ENCODE data around the gene ABCA3. TPM values are rescaled to one million over a fixed set of nuclear protein-coding genes. Genes with fewer than 3 reads are reported as not detected.

ABCA3 gene
- total and polyA plus RNA-seq, 3 experiments from 2014 or later: 4.1 to 7.9 (median 7.0) TPM

DNA sequence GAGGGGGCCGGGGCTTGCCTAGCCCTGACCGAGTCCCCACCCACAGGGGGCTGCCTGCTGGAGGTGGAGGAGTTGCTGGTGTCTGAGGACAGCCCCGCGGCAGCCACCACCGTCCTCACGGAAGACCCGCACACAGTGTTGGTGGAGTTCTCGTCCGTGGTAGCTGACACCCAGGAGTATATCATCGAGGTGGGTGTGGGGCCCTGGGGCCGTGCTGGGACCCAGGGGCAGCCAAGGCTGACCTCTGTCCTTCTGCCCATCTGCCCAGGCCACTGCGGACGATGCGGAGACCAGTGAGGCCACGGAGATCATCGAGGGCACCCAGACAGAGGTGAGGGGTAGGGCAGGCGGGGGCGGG lies 105.7 kb downstream of the ABCA3 start:
- no peaks in the 10 kb centered on the region for H3K4me1 ChIP-seq (ENCODE audit: insufficient read depth, low read length)
- Mint-ChIP-seq H3K27ac (no peak overlapping the region), H3K4me3 (no peak overlapping the region), H3K27me3 (no peaks in the 10 kb centered on the region), H3K4me1 (peaks cover 0 to 3% (median 0%) of the 10 kb centered on the region in 3 donors), H3K9me3 (no peaks in the 10 kb centered on the region), H3K36me3 (peaks cover 0 to 47% (median 0%) of the 10 kb centered on the region in 3 donors)
- H3K36me3 ChIP-seq (ENCODE audit: insufficient read depth, low read length): peaks cover 2% of the 10 kb centered on the region
- no peaks in the 10 kb centered on the region for H3K27me3 ChIP-seq (ENCODE audit: insufficient read depth, low read length, poor library complexity, severe bottlenecking)
- POLR2A ChIA-PET: no interaction called here
- H3K4me3 ChIP-seq (ENCODE audit: low read length): no peak overlapping the region
- no peak overlapping the region for H3K27ac ChIP-seq (ENCODE audit: low read depth, low read length)
- DNase-seq: no peak
- no peaks in the 10 kb centered on the region for H3K9me3 ChIP-seq (ENCODE audit: low read length)
- CTCF ChIA-PET: no interaction called here

DNA sequence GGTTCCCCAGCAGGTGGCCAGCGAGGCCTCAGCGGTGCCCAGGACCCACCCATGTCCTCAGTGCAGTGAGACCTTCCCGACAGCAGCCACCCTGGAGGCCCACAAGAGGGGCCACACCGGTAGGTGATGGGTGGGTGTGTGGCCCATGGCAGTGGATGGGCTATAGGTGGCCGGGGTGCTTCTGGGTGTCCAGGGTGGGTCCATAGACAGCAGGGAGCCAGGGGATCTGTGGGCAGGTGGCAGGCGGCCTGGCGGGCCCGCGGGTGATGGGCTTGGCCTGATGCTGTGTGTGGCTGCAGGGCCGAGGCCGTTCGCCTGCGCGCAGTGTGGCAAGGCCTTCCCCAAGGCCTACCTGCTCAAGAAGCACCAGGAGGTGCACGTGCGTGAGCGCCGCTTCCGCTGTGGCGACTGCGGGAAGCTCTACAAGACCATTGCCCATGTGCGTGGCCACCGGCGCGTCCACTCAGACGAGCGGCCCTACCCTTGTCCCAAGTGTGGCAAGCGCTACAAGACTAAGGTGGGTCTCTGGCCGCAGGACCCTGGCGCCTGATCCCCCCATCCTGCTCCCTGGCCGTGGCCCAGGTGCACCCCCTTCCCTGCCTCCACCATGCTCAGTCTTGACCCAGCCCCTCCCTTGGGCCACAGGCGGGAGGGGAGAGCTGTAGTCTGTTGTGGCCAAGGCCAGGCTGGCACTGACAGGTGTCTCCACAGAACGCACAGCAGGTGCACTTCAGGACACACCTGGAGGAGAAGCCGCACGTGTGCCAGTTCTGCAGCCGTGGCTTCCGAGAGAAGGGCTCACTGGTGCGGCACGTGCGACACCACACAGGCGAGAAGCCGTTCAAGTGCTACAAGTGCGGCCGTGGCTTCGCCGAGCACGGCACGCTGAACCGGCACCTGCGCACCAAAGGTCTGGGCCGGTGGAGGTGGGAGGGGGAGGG lies 106.4 kb downstream of the ABCA3 start:
- peaks cover 0 to 53% (median 0%) of the 10 kb centered on the region in 3 donors for H3K36me3 Mint-ChIP-seq
- Histone ChIP-seq H3K4me1 (ENCODE audit: insufficient read depth, low read length) (no peaks in the 10 kb centered on the region), H3K27ac (ENCODE audit: low read depth, low read length) (no peak overlapping the region), H3K4me3 (ENCODE audit: low read length) (no peak overlapping the region), H3K9me3 (ENCODE audit: low read length) (no peaks in the 10 kb centered on the region), H3K27me3 (ENCODE audit: insufficient read depth, low read length, poor library complexity, severe bottlenecking) (no peaks in the 10 kb centered on the region), H3K36me3 (ENCODE audit: insufficient read depth, low read length) (peaks cover 9% of the 10 kb centered on the region)
- H3K4me3 Mint-ChIP-seq: no peak overlapping the region
- no peak overlapping the region for H3K27ac Mint-ChIP-seq
- no peaks in the 10 kb centered on the region for H3K9me3 Mint-ChIP-seq
- H3K4me1 Mint-ChIP-seq: peaks cover 0 to 3% (median 0%) of the 10 kb centered on the region in 3 donors
- CTCF ChIA-PET: no interaction called here
- POLR2A ChIA-PET: no interaction called here
- peak in 1 of 5 donors; percentile 47 for DNase-seq
- H3K27me3 Mint-ChIP-seq: no peaks in the 10 kb centered on the region

DNA sequence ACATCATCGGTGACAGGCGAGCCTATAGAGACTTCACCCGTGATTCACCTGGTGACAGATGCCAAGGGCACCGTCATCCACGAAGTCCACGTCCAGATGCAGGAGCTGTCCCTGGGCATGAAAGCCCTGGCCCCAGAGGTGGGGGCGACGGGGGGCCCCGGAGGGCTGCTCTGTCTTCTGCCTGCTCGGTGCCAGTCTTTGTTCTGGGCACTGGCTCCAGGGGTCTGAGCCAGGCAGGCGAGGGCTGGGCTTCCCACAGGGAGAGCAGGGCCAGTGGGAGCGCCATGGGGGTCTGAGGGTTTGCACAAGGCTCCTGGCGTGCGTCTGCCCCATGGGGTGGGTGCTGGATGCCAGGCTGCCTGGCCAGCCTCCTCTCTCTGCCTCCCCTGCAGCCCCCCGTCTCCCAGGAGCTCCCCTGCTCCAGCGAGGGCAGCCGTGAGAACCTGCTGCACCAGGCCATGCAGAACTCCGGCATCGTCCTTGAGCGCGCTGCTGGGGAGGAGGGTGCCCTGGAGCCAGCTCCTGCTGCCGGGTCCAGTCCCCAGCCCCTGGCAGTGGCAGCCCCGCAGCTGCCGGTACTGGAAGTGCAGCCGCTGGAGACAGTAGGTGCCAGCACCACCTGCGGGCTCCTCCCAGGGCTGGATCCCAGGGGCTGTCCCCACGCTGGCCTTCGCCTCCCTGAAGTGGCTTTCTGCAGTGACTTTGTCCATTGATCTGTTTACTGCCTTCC lies 107.3 kb downstream of the ABCA3 start:
- H3K4me3 Mint-ChIP-seq: no peak overlapping the region
- peaks cover 0 to 3% (median 0%) of the 10 kb centered on the region in 3 donors for H3K4me1 Mint-ChIP-seq
- ChIA-PET CTCF (no interaction called here), POLR2A (no interaction called here)
- Histone ChIP-seq H3K27me3 (ENCODE audit: insufficient read depth, low read length, poor library complexity, severe bottlenecking) (no peaks in the 10 kb centered on the region), H3K9me3 (ENCODE audit: low read length) (no peaks in the 10 kb centered on the region), H3K36me3 (ENCODE audit: insufficient read depth, low read length) (peaks cover 10% of the 10 kb centered on the region), H3K4me1 (ENCODE audit: insufficient read depth, low read length) (no peaks in the 10 kb centered on the region), H3K4me3 (ENCODE audit: low read length) (no peak overlapping the region), H3K27ac (ENCODE audit: low read depth, low read length) (no peak overlapping the region)
- peaks cover 0 to 59% (median 0%) of the 10 kb centered on the region in 3 donors for H3K36me3 Mint-ChIP-seq
- H3K9me3 Mint-ChIP-seq: no peaks in the 10 kb centered on the region
- H3K27ac Mint-ChIP-seq: no peak overlapping the region
- H3K27me3 Mint-ChIP-seq: no peaks in the 10 kb centered on the region
- no peak for DNase-seq

DNA sequence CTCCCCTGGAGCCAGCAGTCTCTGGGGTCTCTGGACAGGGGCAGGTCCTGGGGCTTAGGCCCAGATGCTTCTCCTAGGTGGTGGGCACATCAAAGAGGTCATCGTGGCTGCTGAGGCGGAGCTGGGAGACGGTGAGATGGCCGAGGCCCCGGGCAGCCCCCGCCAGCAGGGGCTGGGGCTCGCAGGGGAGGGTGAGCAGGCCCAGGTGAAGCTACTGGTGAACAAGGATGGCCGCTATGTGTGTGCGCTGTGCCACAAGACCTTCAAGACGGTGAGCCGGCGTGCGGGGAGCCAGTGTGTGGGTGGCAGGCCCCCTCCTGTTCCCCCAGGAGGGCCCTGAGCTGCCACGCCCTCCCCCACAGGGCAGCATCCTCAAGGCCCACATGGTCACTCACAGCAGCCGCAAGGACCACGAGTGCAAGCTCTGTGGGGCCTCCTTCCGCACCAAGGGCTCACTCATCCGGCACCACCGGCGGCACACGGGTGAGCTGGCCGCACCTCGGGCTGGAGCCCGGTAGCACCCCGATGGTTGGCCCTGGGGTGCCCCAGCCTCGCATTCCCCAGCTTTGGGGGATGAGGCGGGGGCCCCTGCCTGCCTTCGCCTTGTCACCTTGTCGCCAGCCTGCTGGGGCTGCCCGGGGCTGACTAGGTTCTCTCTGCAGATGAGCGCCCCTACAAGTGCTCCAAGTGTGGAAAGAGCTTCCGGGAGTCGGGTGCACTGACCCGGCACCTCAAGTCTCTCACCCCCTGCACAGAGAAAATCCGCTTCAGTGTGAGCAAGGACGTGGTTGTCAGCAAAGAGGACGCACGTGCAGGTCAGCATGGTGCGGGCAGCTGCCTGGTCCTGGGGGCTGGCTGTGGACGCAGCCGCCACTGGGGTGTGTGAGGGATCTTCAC lies 108.2 kb downstream of the ABCA3 start:
- no peak for DNase-seq
- H3K4me1 ChIP-seq (ENCODE audit: insufficient read depth, low read length): no peaks in the 10 kb centered on the region
- no peaks in the 10 kb centered on the region for H3K27me3 Mint-ChIP-seq
- H3K9me3 ChIP-seq (ENCODE audit: low read length): no peaks in the 10 kb centered on the region
- no peaks in the 10 kb centered on the region for H3K27me3 ChIP-seq (ENCODE audit: insufficient read depth, low read length, poor library complexity, severe bottlenecking)
- POLR2A ChIA-PET: no interaction called here
- H3K36me3 Mint-ChIP-seq: peaks cover 0 to 64% (median 0%) of the 10 kb centered on the region in 3 donors
- peaks cover 10% of the 10 kb centered on the region for H3K36me3 ChIP-seq (ENCODE audit: insufficient read depth, low read length)
- CTCF ChIA-PET: no interaction called here
- peaks cover 0 to 3% (median 0%) of the 10 kb centered on the region in 3 donors for H3K4me1 Mint-ChIP-seq
- H3K27ac ChIP-seq (ENCODE audit: low read depth, low read length): no peak overlapping the region
- H3K4me3 ChIP-seq (ENCODE audit: low read length): no peak overlapping the region
- no peak overlapping the region for H3K27ac Mint-ChIP-seq
- H3K4me3 Mint-ChIP-seq: no peak overlapping the region
- no peaks in the 10 kb centered on the region for H3K9me3 Mint-ChIP-seq

DNA sequence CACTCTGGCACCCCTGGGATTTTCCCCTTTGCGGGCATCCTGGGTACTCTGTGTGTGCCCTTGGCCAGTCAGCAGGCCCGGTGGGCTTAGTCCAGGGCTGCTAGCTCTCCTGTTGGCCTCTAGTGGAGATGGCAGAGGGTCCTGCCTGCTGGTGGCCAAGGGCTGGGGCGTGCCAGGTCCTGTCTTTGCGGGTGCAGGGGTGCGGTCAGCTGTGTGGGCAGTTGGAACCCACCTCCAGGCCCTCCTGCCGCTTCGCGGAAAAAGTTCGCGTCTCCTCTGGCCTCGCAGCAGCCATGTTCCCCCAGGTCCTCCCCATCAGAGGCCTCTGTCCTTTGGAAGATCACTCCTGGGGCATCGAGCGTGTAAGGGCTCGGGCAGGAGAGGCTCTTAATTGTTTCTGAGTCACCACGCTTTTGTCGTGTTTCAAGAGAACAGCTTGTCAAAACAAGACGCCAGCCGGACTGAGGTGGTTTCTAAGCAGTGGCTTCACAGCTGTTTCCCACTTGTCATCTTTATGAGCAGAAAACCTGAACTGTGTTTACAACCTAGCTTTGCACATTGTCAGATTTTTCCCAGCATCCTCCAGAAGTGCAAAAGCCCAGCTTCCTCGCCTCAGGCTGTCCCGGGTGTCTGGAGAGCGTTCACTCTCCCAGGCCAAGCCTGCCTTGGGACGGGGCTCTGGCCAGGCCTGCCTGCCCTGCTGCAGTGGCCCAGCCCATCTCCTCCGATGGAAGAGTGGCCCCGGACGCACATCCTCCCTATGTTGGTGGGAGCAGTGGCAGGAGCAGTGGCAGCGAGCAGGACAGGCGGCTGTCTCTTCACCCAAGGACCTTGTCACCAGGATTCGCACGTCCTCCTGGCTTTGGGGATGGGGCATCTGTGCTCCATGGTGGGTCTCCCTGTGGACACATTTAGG lies 109.3 kb downstream of the ABCA3 start:
- CTCF ChIA-PET: no interaction called here
- Histone ChIP-seq H3K9me3 (ENCODE audit: low read length) (no peaks in the 10 kb centered on the region), H3K27me3 (ENCODE audit: insufficient read depth, low read length, poor library complexity, severe bottlenecking) (no peaks in the 10 kb centered on the region), H3K36me3 (ENCODE audit: insufficient read depth, low read length) (peaks cover 10% of the 10 kb centered on the region), H3K4me1 (ENCODE audit: insufficient read depth, low read length) (no peaks in the 10 kb centered on the region), H3K4me3 (ENCODE audit: low read length) (no peak overlapping the region), H3K27ac (ENCODE audit: low read depth, low read length) (no peak overlapping the region)
- H3K27me3 Mint-ChIP-seq: no peaks in the 10 kb centered on the region
- peaks cover under 1 to 12% (median 2%) of the 10 kb centered on the region in 3 donors for H3K4me1 Mint-ChIP-seq
- H3K36me3 Mint-ChIP-seq: peaks cover 0 to 67% (median 0%) of the 10 kb centered on the region in 3 donors
- DNase-seq: peak in 1 of 5 donors; percentile 42
- no peaks in the 10 kb centered on the region for H3K9me3 Mint-ChIP-seq
- POLR2A ChIA-PET: no interaction called here
- H3K4me3 Mint-ChIP-seq: no peak overlapping the region
- no peak overlapping the region for H3K27ac Mint-ChIP-seq

DNA sequence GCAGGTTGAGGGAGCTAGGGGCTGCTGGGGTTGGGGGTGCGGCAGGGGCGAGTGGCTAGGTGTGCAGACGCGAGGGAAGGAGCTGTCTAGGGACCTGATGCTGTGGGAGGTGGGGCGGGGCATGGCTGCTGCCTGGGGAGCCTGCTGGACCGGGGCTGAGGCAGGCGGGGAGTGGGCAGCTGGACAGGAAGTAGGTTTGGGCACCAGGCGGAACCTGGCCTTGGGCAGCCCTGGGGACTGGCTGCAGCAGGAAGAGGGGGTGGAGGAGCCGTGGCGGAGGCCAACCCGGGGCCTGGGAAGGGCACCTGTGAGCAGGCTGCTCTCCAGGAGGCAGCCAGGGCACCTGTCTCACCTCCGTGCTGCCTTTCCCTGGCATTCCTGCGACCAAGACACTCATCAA lies 110.2 kb downstream of the ABCA3 start:
- no peaks in the 10 kb centered on the region for H3K27me3 ChIP-seq (ENCODE audit: insufficient read depth, low read length, poor library complexity, severe bottlenecking)
- no peaks in the 10 kb centered on the region for H3K4me1 ChIP-seq (ENCODE audit: insufficient read depth, low read length)
- no peak overlapping the region for H3K27ac Mint-ChIP-seq
- no peak overlapping the region for H3K4me3 ChIP-seq (ENCODE audit: low read length)
- H3K4me3 Mint-ChIP-seq: no peak overlapping the region
- H3K9me3 ChIP-seq (ENCODE audit: low read length): no peaks in the 10 kb centered on the region
- POLR2A ChIA-PET: no interaction called here
- peaks cover 4 to 15% (median 7%) of the 10 kb centered on the region in 3 donors for H3K4me1 Mint-ChIP-seq
- H3K27ac ChIP-seq (ENCODE audit: low read depth, low read length): no peak overlapping the region
- H3K27me3 Mint-ChIP-seq: no peaks in the 10 kb centered on the region
- CTCF ChIA-PET: no interaction called here
- H3K36me3 Mint-ChIP-seq: peaks cover 0 to 66% (median 0%) of the 10 kb centered on the region in 3 donors
- peak in 1 of 5 donors; percentile 42 for DNase-seq
- H3K9me3 Mint-ChIP-seq: no peaks in the 10 kb centered on the region
- H3K36me3 ChIP-seq (ENCODE audit: insufficient read depth, low read length): peaks cover 10% of the 10 kb centered on the region

DNA sequence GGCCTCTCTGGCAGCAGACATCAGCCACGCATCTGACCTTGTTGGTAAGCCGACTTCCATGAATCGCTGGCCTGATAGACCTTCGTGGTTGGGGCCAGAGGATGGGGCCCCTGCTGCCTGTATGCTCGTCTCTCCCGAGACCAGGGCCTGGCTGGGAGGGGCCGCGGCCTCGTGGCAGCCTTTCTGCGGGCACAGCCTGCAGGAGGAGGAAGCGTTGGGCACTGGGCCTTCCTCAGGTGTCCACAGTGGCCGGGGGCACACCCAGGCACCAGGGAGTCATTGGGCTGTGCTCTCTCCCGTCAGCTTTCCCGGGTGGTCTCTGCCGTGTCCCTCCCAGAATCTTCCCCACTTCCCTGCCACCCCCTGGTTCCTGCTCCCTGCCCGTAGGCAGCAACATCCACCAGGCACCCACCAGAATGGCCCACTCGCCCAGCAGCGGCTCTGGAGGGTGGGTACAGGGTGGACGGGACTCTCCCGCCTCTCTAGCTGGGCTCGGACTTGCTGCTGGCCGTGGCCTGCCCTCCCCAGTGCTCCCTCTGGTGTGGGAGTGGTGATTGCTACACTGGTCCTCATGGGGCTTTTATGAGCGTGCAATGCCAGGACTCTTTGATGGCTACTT lies 110.8 kb downstream of the ABCA3 start:
- POLR2A ChIA-PET: no interaction called here
- CTCF ChIA-PET: interaction anchor here (1.0 kb wide), 1 partner anchor 35 kb away, joined by 3 read pairs; no protein-coding TSS in a partner anchor
- peaks cover 5% of the 10 kb centered on the region for H3K4me1 ChIP-seq (ENCODE audit: insufficient read depth, low read length)
- peaks cover 0 to 59% (median 0%) of the 10 kb centered on the region in 3 donors for H3K36me3 Mint-ChIP-seq
- H3K4me3 Mint-ChIP-seq: no peak overlapping the region
- peak in 1 of 5 donors; percentile 41 for DNase-seq
- no peak overlapping the region for H3K4me3 ChIP-seq (ENCODE audit: low read length)
- H3K9me3 Mint-ChIP-seq: no peaks in the 10 kb centered on the region
- H3K27me3 Mint-ChIP-seq: no peaks in the 10 kb centered on the region
- H3K27ac Mint-ChIP-seq: no peak overlapping the region
- H3K4me1 Mint-ChIP-seq: peaks cover 4 to 19% (median 9%) of the 10 kb centered on the region in 3 donors
- no peaks in the 10 kb centered on the region for H3K9me3 ChIP-seq (ENCODE audit: low read length)
- H3K27ac ChIP-seq (ENCODE audit: low read depth, low read length): no peak overlapping the region
- H3K36me3 ChIP-seq (ENCODE audit: insufficient read depth, low read length): peaks cover 10% of the 10 kb centered on the region
- H3K27me3 ChIP-seq (ENCODE audit: insufficient read depth, low read length, poor library complexity, severe bottlenecking): no peaks in the 10 kb centered on the region
